Adrenal gland (tissue), 12 donors: ENCODE data around the gene SESTD1. TPM values are rescaled to one million over a fixed set of nuclear protein-coding genes. Genes with fewer than 3 reads are reported as not detected.
"Not testable (repeated sequence)": the region's sequence is repeated elsewhere in the genome, so short reads cannot be mapped to it uniquely, and the experiment has no call there.

Source experiments
- DNase-seq, 7 donors: peaks; one replicate each; pipeline ENCODE4 v3.0.0-alpha.2; 2019 to 2020
- H3K27ac ChIP-seq, 5 donors: fragments of 200-600 bp; sonication (generic) in 4 of 5; 1 replicate in 3 of 5; 2 replicates in 2 of 5; pipeline versions ENCODE4 v1.5.1 to v1.8.0; 2016 to 2020; ENCODE audit warnings: mild to moderate bottlenecking in 1 of 5
- H3K27me3 ChIP-seq: fragments of 200-600 bp; 2 replicates; pipeline ENCODE4 v1.8.0; 2021
- H3K36me3 ChIP-seq, 2 donors: fragments of 200-600 bp; replicated peaks in 1 of 2; 1 replicate in 1 of 2; 2 replicates in 1 of 2; pipeline versions ENCODE4 v1.5.1 to v1.8.0; 2018 to 2022
- H3K4me1 ChIP-seq, 2 donors: fragments of 200-600 bp; replicated peaks in 1 of 2; 1 replicate in 1 of 2; 2 replicates in 1 of 2; pipeline versions ENCODE4 v1.5.1 to v1.8.0; 2018 to 2021
- H3K4me3 ChIP-seq, 4 donors: fragments of 200-600 bp; sonication (generic) in 3 of 4; one replicate each; pipeline ENCODE4 v1.5.1; 2016 to 2018
- H3K9me3 ChIP-seq, 3 donors: fragments of 200-600 bp; sonication (generic) in 1 of 3; replicated peaks in 1 of 3; 1 replicate in 2 of 3; 2 replicates in 1 of 3; pipeline versions ENCODE4 v1.5.1 to v1.8.0; 2016 to 2021
- CTCF ChIP-seq, 6 experiments: fragments of 450-650 bp in 4 of 6; fragments of 200-600 bp in 2 of 6; sonication (generic) in 1 of 6; IDR thresholded peaks; 1 replicate in 5 of 6; 2 replicates in 1 of 6; pipeline versions ENCODE4 v1.5.1 to v1.8.0; 2016 to 2021; ENCODE audit warnings: antibody characterized with exemption in 6 of 6, mild to moderate bottlenecking in 2 of 6, moderate library complexity in 1 of 6
- POLR2A ChIP-seq, 2 donors: fragments of 450-650 bp; IDR thresholded peaks; one replicate each; pipeline ENCODE4 v1.6.1; 2017; ENCODE audit warnings: antibody characterized with exemption in 2 of 2, mild to moderate bottlenecking in 2 of 2, moderate library complexity in 1 of 2
- WGBS, 4 donors: extraction: QIAGEN DNeasy Blood & Tissue Kit in 2 of 4; methylation state at CpG; one replicate each; pipeline versions ENCODE4 v1.1.5 to v1.1.7; 2013 to 2017; 5-methylcytosine and 5-hydroxymethylcytosine counted together
- intact Hi-C, 2 donors: fragments of 100-400 bp; cut with DNase I; formaldehyde crosslinking; loops; one replicate each; pipeline versions ENCODE4 v1.14.1 to v1.15.0; 2022 to 2023
- polyA plus RNA-seq, 3 donors: library from polyadenylated mRNA; stranded (reverse); fragments of 200-250 nt in 2 of 3; fragments of 350-450 nt in 1 of 3; fragmentation: Illumina TruSeq in 1 of 3; extraction: RNeasy Lipid Tissue Mini Kit (QIAGEN cat#74804) in 1 of 3; gene quantifications; one replicate each; pipeline ENCODE4 v1.2.3, GENCODE V29; 2013 to 2014
- total RNA-seq, 9 donors: library from RNA; depleted of rRNA in 4 of 9; stranded (reverse); fragments of >200 nt in 4 of 9; fragments of 120-200 nt in 1 of 9; fragmentation: NEBNext Ultra II Directional in 1 of 9; extraction: Animal tissue kit (Norgen Biotek cat#: 25700) in 1 of 9; gene quantifications; one replicate each; pipeline versions ENCODE4 v1.1.0 to v1.2.4, GENCODE V29; 2013 to 2023
- donor health status: healthy with polysubstance abuse.
- donor health status: Bipolar disorder and iron deficiency.
- donor health status: DM: yes; HTN: yes; CAD: no.
- donor health status: DM: no; HTN: no; CAD: no.
- donor health status: DM: no; HTN: no; CAD: no.
- donor health status: DM: yes; HTN: yes; CAD: no.

The SESTD1 gene
- total and polyA plus RNA-seq, 12 donors: 4.7 to 28.2 (median 14.8) TPM

GRCh38 chr2:179207047-179207446 is 57.6 kb downstream of the SESTD1 start:
- H3K27me3 ChIP-seq: no peaks in the 10 kb centered on the region
- intact Hi-C loops: no loop called here
- TF ChIP-seq CTCF (IDR thresholded peaks at IDR 0.05) (no peak), POLR2A (IDR thresholded peaks at IDR 0.05) (no peak)
- DNase-seq: no peak
- H3K4me3 ChIP-seq: no peak overlapping the region
- H3K4me1 ChIP-seq: peaks cover 0 to 8% of the 10 kb centered on the region in 2 donors
- no peaks in the 10 kb centered on the region for H3K36me3 ChIP-seq
- WGBS, 4 donors: 96 to 100% methylated on average over 4 to 5 of the region's 5 CpGs; no CpG with 5 or more reads in 2 of the 4 donors
- peaks cover 0 to 16% (median 15%) of the 10 kb centered on the region in 3 donors for H3K9me3 ChIP-seq
- no peak overlapping the region for H3K27ac ChIP-seq

GRCh38 chr2:179201869-179202268 is 62.8 kb downstream of the SESTD1 start:
- 94 to 98% methylated on average over 3 of the region's 3 CpGs; no CpG with 5 or more reads in 2 of the 4 donors for WGBS, 4 donors
- no peaks in the 10 kb centered on the region for H3K36me3 ChIP-seq
- H3K4me3 ChIP-seq: no peak overlapping the region
- peaks cover 0 to 8% of the 10 kb centered on the region in 2 donors for H3K4me1 ChIP-seq
- TF ChIP-seq POLR2A (IDR thresholded peaks at IDR 0.05): no peak
- TF ChIP-seq CTCF (IDR thresholded peaks at IDR 0.05): no peak
- no peaks in the 10 kb centered on the region for H3K27me3 ChIP-seq
- H3K9me3 ChIP-seq: peaks cover 0 to 5% (median 0%) of the 10 kb centered on the region in 3 donors
- no peak overlapping the region for H3K27ac ChIP-seq
- intact Hi-C loops: no loop called here
- DNase-seq: no peak

GRCh38 chr2:179195926-179196590 is 68.6 kb downstream of the SESTD1 start:
- 88 to 98% (median 93%) methylated on average over 18 to 23 of the region's 23 CpGs for WGBS, 4 donors
- H3K4me3 ChIP-seq, intact Hi-C loops, DNase-seq, H3K27ac ChIP-seq, H3K4me1 ChIP-seq, H3K27me3 ChIP-seq, H3K9me3 ChIP-seq, H3K36me3 ChIP-seq: not testable (repeated sequence)

GRCh38 chr2:179195141-179195540 is 69.5 kb downstream of the SESTD1 start:
- no peak overlapping the region for H3K27ac ChIP-seq
- intact Hi-C loops: no loop called here
- WGBS, 4 donors: 91 to 100% (median 93%) methylated on average over 2 of the region's 2 CpGs
- H3K9me3 ChIP-seq: peaks cover 0 to under 1% (median 0%) of the 10 kb centered on the region in 3 donors
- H3K27me3 ChIP-seq: no peaks in the 10 kb centered on the region
- no peaks in the 10 kb centered on the region for H3K36me3 ChIP-seq
- no peak for DNase-seq
- no peaks in the 10 kb centered on the region for H3K4me1 ChIP-seq
- TF ChIP-seq CTCF (IDR thresholded peaks at IDR 0.05) (no peak), POLR2A (IDR thresholded peaks at IDR 0.05) (no peak)
- H3K4me3 ChIP-seq: no peak overlapping the region
